GM12874 (cell line): ENCODE measurements around the gene HPSE.

Experiments
- CTCF ChIP-seq: IDR thresholded peaks from 2 replicates; pipeline ENCODE4 v1.5.1; 2011; ENCODE audit warnings: low read depth, mild to moderate bottlenecking, control low read depth, low read length, moderate library complexity; ENCODE audit not compliant: insufficient read depth

HPSE gene

GRCh38 chr4:83276299-83277040 lies 58.2 kb downstream of the HPSE start:
- TF ChIP-seq CTCF: no peak

- TF ChIP-seq CTCF: no peak
Measured at GRCh38 chr4:83272900-83273299, 61.7 kb downstream of the HPSE start.

GRCh38 chr4:83269256-83269655 lies 65.4 kb downstream of the HPSE start:
- no peak for TF ChIP-seq CTCF

GRCh38 chr4:83268491-83268890 lies 66.2 kb downstream of the HPSE start:
- TF ChIP-seq CTCF: no peak

- TF ChIP-seq CTCF: no peak
Measured at GRCh38 chr4:83267830-83268475, 66.7 kb downstream of the HPSE start.

- no peak for TF ChIP-seq CTCF
Measured at GRCh38 chr4:83267121-83267829, 67.4 kb downstream of the HPSE start.

- no peak for TF ChIP-seq CTCF
Measured at GRCh38 chr4:83266689-83267088, 68.0 kb downstream of the HPSE start.
